ENCODE measurements around the gene PSEN1. TPM values are rescaled to one million over a fixed set of nuclear protein-coding genes. Genes with fewer than 3 reads are reported as not detected.

Gene PSEN1
- polyA plus RNA-seq, 2 of the 4 experiments (the other 2 are of a cell fraction) = 21.6 to 38.1 TPM

DNA sequence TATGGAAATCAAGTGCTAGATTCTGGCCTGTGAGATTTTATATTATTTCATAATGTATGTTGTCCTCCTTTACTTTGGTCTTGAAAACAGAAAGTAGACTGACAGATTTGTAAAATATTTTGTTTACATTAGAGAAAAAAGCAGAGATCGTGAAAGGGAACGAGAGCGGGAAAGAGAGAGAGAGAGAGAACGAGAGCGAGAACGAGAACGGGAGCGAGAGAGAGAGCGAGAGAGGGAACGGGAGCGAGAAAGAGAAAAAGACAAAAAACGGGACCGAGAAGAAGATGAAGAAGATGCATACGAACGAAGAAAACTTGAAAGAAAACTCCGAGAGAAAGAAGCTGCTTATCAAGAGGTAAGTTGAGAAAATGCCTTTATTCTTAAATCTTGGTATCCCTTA, 30.6 kb upstream of the PSEN1 start:
- CTCF ChIA-PET = interaction anchor here (0.7 kb wide), 1 partner anchor 47 kb away, joined by 3 read pairs; no protein-coding TSS in a partner anchor
- no peak for ATAC-seq

DNA sequence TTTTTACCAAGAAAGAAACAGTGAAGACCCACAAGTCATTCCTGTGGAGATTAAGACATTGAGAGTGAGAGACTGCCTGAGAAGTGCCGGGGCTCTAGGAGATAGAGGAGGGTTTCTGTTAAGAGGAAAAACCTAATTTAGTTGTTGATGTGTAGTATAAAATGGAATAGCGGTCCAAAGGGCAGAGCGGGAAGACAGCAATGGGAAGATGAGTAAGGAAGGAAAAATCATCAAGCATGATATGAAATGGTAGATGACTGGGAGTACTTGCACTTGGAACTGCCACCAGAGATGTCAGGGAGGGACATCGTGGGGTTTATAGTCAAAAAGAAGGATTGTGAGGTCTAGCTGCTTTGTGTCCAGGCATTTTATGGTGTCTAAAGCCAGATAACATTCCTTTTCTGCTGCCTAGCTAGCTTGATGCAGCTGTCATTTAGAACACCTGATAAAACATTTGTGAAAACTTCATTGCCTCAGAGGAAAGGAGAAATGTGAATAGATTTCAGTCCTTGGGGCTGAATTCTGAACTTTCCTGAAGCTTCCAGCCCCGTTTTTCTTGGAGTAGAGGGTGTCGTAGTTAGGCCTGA, 20.1 kb upstream of the PSEN1 start:
- no peak overlapping the region for H3K4me2 ChIP-seq
- ChIA-PET CTCF (interaction anchor here (0.7 to 0.9 kb wide), 2 partner anchors 8 to 103 kb away, joined by 3 to 5 read pairs; no protein-coding TSS in a partner anchor), POLR2A (no interaction called here)
- H3K9me3 ChIP-seq = no peaks in the 10 kb centered on the region
- FAIRE-seq = no peak
- H3K4me1 ChIP-seq = no peaks in the 10 kb centered on the region
- H3K4me3 ChIP-seq = no peak overlapping the region
- no peak for TF ChIP-seq NFE2L2 (conservative IDR thresholded peaks at IDR 0.05; ENCODE audit: low read length)
- TF ChIP-seq, protein P1, sequence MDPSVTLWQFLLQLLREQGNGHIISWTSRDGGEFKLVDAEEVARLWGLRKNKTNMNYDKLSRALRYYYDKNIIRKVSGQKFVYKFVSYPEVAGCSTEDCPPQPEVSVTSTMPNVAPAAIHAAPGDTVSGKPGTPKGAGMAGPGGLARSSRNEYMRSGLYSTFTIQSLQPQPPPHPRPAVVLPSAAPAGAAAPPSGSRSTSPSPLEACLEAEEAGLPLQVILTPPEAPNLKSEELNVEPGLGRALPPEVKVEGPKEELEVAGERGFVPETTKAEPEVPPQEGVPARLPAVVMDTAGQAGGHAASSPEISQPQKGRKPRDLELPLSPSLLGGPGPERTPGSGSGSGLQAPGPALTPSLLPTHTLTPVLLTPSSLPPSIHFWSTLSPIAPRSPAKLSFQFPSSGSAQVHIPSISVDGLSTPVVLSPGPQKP (IDR thresholded peaks at IDR 0.05; ENCODE audit: low read depth, low read length) = no peak
- no peak for DNase-seq (ENCODE audit: low read depth in 1 of 2, low spot score in 1 of 2)
- 94% methylated on average over 6 of the region's 6 CpGs for WGBS (ENCODE audit: missing lambda C conversion rate)
- no peak for ATAC-seq
- H3K27ac ChIP-seq = no peak overlapping the region

More for the DNA sequence above, 30.6 kb upstream of the PSEN1 start:
- Histone ChIP-seq H3K4me3 (no peak overlapping the region), H3K9me3 (no peaks in the 10 kb centered on the region), H3K27ac (no peak overlapping the region), H3K4me1 (peaks cover 10% of the 10 kb centered on the region; the same call in 1 of the 3 replicates), H3K4me2 (no peak overlapping the region)
- DNase-seq (ENCODE audit: low read depth in 1 of 2, low spot score in 1 of 2) (no peak), FAIRE-seq (no peak)
- POLR2A ChIA-PET = interaction anchor here (0.7 kb wide), 1 partner anchor 402 kb away, joined by 7 read pairs; no protein-coding TSS in a partner anchor
- WGBS (ENCODE audit: missing lambda C conversion rate) = 94% methylated on average over 16 of the region's 16 CpGs
- TF ChIP-seq, protein P2, sequence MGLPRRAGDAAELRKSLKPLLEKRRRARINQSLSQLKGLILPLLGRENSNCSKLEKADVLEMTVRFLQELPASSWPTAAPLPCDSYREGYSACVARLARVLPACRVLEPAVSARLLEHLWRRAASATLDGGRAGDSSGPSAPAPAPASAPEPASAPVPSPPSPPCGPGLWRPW (IDR thresholded peaks at IDR 0.05) = no peak
- TF ChIP-seq FOSL2 (IDR thresholded peaks at IDR 0.05) (no peak), FOSL2 (CRISPR knock-in tag; IDR thresholded peaks at IDR 0.05) (no peak), HOXB13 (CRISPR knock-in tag; IDR thresholded peaks at IDR 0.05; ENCODE audit: low read depth) (no peak), JUN (IDR thresholded peaks at IDR 0.05) (no peak), RARB (CRISPR knock-in tag; IDR thresholded peaks at IDR 0.05) (no peak), MAFK (IDR thresholded peaks at IDR 0.05; ENCODE audit: partially characterized antibody) (no peak), CBX2 (IDR thresholded peaks at IDR 0.05; ENCODE audit: borderline replicate concordance, low read depth) (no peak), CHD2 (IDR thresholded peaks at IDR 0.05; ENCODE audit: low read length, partially characterized antibody) (no peak), EP300 (IDR thresholded peaks at IDR 0.05) (no peak), FOXS1 (CRISPR knock-in tag; IDR thresholded peaks at IDR 0.05) (no peak), CHD4 (IDR thresholded peaks at IDR 0.05; ENCODE audit: borderline replicate concordance) (no peak), NPAS2 (CRISPR knock-in tag; IDR thresholded peaks at IDR 0.05; ENCODE audit: borderline replicate concordance) (no peak)
- TF ChIP-seq, protein P3, sequence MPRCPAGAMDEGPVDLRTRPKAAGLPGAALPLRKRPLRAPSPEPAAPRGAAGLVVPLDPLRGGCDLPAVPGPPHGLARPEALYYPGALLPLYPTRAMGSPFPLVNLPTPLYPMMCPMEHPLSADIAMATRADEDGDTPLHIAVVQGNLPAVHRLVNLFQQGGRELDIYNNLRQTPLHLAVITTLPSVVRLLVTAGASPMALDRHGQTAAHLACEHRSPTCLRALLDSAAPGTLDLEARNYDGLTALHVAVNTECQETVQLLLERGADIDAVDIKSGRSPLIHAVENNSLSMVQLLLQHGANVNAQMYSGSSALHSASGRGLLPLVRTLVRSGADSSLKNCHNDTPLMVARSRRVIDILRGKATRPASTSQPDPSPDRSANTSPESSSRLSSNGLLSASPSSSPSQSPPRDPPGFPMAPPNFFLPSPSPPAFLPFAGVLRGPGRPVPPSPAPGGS (IDR thresholded peaks at IDR 0.05) = no peak
- TF ChIP-seq, protein P4, sequence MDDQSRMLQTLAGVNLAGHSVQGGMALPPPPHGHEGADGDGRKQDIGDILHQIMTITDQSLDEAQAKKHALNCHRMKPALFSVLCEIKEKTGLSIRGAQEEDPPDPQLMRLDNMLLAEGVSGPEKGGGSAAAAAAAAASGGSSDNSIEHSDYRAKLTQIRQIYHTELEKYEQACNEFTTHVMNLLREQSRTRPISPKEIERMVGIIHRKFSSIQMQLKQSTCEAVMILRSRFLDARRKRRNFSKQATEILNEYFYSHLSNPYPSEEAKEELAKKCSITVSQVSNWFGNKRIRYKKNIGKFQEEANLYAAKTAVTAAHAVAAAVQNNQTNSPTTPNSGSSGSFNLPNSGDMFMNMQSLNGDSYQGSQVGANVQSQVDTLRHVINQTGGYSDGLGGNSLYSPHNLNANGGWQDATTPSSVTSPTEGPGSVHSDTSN (IDR thresholded peaks at IDR 0.05) = no peak
- TF ChIP-seq, protein P5, sequence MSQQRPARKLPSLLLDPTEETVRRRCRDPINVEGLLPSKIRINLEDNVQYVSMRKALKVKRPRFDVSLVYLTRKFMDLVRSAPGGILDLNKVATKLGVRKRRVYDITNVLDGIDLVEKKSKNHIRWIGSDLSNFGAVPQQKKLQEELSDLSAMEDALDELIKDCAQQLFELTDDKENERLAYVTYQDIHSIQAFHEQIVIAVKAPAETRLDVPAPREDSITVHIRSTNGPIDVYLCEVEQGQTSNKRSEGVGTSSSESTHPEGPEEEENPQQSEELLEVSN (IDR thresholded peaks at IDR 0.05; ENCODE audit: borderline replicate concordance, low read depth) = no peak
- TF ChIP-seq, protein P6, sequence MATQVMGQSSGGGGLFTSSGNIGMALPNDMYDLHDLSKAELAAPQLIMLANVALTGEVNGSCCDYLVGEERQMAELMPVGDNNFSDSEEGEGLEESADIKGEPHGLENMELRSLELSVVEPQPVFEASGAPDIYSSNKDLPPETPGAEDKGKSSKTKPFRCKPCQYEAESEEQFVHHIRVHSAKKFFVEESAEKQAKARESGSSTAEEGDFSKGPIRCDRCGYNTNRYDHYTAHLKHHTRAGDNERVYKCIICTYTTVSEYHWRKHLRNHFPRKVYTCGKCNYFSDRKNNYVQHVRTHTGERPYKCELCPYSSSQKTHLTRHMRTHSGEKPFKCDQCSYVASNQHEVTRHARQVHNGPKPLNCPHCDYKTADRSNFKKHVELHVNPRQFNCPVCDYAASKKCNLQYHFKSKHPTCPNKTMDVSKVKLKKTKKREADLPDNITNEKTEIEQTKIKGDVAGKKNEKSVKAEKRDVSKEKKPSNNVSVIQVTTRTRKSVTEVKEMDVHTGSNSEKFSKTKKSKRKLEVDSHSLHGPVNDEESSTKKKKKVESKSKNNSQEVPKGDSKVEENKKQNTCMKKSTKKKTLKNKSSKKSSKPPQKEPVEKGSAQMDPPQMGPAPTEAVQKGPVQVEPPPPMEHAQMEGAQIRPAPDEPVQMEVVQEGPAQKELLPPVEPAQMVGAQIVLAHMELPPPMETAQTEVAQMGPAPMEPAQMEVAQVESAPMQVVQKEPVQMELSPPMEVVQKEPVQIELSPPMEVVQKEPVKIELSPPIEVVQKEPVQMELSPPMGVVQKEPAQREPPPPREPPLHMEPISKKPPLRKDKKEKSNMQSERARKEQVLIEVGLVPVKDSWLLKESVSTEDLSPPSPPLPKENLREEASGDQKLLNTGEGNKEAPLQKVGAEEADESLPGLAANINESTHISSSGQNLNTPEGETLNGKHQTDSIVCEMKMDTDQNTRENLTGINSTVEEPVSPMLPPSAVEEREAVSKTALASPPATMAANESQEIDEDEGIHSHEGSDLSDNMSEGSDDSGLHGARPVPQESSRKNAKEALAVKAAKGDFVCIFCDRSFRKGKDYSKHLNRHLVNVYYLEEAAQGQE (IDR thresholded peaks at IDR 0.05) = no peak
